Suprapubic skin (tissue), 4 donors: Measurements from ENCODE around the gene PPEF2. TPM values are rescaled to one million over a fixed set of nuclear protein-coding genes. Genes with fewer than 3 reads are reported as not detected.
"Not testable (repeated sequence)": the region's sequence is repeated elsewhere in the genome, so short reads cannot be mapped to it uniquely, and the experiment has no call there.

Experiments
- DNase-seq, 2 donors: peaks; one replicate each; pipeline ENCODE4 v3.0.0-alpha.2; 2019; ENCODE audit warnings: low spot score in 2 of 2
- H3K27ac ChIP-seq: fragments of 200-600 bp; sonication (generic); one replicate; pipeline ENCODE4 v1.5.1; 2019
- H3K27me3 ChIP-seq: fragments of 200-600 bp; sonication (generic); one replicate; pipeline ENCODE4 v1.5.1; 2019
- H3K36me3 ChIP-seq: fragments of 200-600 bp; sonication (generic); one replicate; pipeline ENCODE4 v1.5.1; 2019
- H3K4me1 ChIP-seq: fragments of 200-600 bp; sonication (generic); one replicate; pipeline ENCODE4 v1.5.1; 2019
- H3K4me3 ChIP-seq: fragments of 200-600 bp; sonication (generic); one replicate; pipeline ENCODE4 v1.5.1; 2019; ENCODE audit warnings: mild to moderate bottlenecking
- H3K9me3 ChIP-seq: fragments of 200-600 bp; sonication (generic); one replicate; pipeline ENCODE4 v1.5.1; 2019
- EP300 ChIP-seq: sonication (generic); formaldehyde crosslinking; IDR thresholded peaks from one replicate; pipeline ENCODE4 v1.6.1; 2017; ENCODE audit warnings: antibody characterized with exemption
- POLR2A ChIP-seq, 2 donors: fragments of 450-650 bp; IDR thresholded peaks; one replicate each; pipeline ENCODE4 v1.6.1; 2017; ENCODE audit warnings: antibody characterized with exemption in 2 of 2, mild to moderate bottlenecking in 2 of 2, moderate library complexity in 2 of 2
- POLR2AphosphoS5 ChIP-seq, 3 donors: sonication (generic); formaldehyde crosslinking; IDR thresholded peaks; one replicate each; pipeline ENCODE4 v1.6.1; 2017; ENCODE audit warnings: antibody characterized with exemption in 3 of 3
- WGBS: methylation state at CpG from one replicate; pipeline ENCODE4 v1.1.5; 2018; 5-methylcytosine and 5-hydroxymethylcytosine counted together
- total RNA-seq, 4 donors: library from RNA; depleted of rRNA; stranded (reverse); fragments of >200 nt; gene quantifications; one replicate each; pipeline ENCODE4 v1.1.0, GENCODE V29; 2016
- TF ChIP-seq, protein P1 (sequence below), 2 donors: fragments of 200-600 bp in 1 of 2; fragments of 450-650 bp in 1 of 2; sonication (generic) in 1 of 2; IDR thresholded peaks; one replicate each; pipeline ENCODE4 v1.5.1; 2016 to 2019; ENCODE audit warnings: antibody characterized with exemption in 2 of 2, mild to moderate bottlenecking in 1 of 2, moderate library complexity in 1 of 2

The PPEF2 gene
- total RNA-seq, 4 donors from 2014 or later, result not detected

DNA sequence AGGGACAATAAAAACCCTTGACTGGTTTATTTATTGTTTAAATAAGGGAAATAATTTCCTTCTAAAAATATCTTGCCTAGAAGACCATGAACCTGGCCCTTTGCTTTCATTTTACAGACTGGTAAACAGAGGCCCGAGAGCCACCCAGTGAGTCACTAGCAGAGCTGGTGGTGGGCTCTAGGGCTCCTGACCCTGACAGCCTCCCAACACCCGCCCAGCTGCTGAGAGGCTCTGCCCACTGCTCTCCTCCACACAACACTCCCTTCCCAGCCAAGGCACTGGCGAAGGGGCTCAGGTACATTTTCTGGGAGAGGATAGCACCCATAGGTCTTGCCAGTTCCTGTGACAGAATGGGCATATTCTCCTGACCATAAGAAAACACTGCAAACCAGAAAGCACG, 18.1 kb upstream of the PPEF2 start:
- Histone ChIP-seq H3K9me3 (no peaks in the 10 kb centered on the region), H3K27ac (no peak overlapping the region), H3K4me3 (no peak overlapping the region), H3K4me1 (no peaks in the 10 kb centered on the region), H3K27me3 (no peaks in the 10 kb centered on the region), H3K36me3 (peaks cover 58% of the 10 kb centered on the region)
- WGBS, result 89% methylated on average over 4 of the region's 4 CpGs
- no peak for DNase-seq
- no peak for TF ChIP-seq POLR2AphosphoS5 (IDR thresholded peaks at IDR 0.05)
- TF ChIP-seq, protein P1, sequence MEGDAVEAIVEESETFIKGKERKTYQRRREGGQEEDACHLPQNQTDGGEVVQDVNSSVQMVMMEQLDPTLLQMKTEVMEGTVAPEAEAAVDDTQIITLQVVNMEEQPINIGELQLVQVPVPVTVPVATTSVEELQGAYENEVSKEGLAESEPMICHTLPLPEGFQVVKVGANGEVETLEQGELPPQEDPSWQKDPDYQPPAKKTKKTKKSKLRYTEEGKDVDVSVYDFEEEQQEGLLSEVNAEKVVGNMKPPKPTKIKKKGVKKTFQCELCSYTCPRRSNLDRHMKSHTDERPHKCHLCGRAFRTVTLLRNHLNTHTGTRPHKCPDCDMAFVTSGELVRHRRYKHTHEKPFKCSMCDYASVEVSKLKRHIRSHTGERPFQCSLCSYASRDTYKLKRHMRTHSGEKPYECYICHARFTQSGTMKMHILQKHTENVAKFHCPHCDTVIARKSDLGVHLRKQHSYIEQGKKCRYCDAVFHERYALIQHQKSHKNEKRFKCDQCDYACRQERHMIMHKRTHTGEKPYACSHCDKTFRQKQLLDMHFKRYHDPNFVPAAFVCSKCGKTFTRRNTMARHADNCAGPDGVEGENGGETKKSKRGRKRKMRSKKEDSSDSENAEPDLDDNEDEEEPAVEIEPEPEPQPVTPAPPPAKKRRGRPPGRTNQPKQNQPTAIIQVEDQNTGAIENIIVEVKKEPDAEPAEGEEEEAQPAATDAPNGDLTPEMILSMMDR (IDR thresholded peaks at IDR 0.05), result no peak
- no peak for TF ChIP-seq POLR2A (IDR thresholded peaks at IDR 0.05)
- no peak for TF ChIP-seq EP300

GRCh38 chr4:75919920-75920319, 17.7 kb upstream of the PPEF2 start:
- Histone ChIP-seq H3K4me3 (no peak overlapping the region), H3K36me3 (peaks cover 57% of the 10 kb centered on the region), H3K9me3 (no peaks in the 10 kb centered on the region), H3K27ac (no peak overlapping the region), H3K27me3 (no peaks in the 10 kb centered on the region), H3K4me1 (no peaks in the 10 kb centered on the region)
- TF ChIP-seq EP300 (no peak), POLR2AphosphoS5 (IDR thresholded peaks at IDR 0.05) (no peak), POLR2A (IDR thresholded peaks at IDR 0.05) (no peak)
- TF ChIP-seq, protein P1 (IDR thresholded peaks at IDR 0.05), result no peak
- no peak for DNase-seq
- 64% methylated on average over 3 of the region's 3 CpGs for WGBS

- H3K4me1 ChIP-seq, result no peaks in the 10 kb centered on the region
- WGBS, result 18% methylated on average over 1 of the region's 1 CpG
- H3K27me3 ChIP-seq, result no peaks in the 10 kb centered on the region
- no peak overlapping the region for H3K4me3 ChIP-seq
- peaks cover 35% of the 10 kb centered on the region for H3K36me3 ChIP-seq
- TF ChIP-seq EP300 (no peak), POLR2AphosphoS5 (IDR thresholded peaks at IDR 0.05) (no peak), POLR2A (IDR thresholded peaks at IDR 0.05) (no peak)
- TF ChIP-seq, protein P1 (IDR thresholded peaks at IDR 0.05), result peak; percentile 12 to 63
- H3K9me3 ChIP-seq, result no peaks in the 10 kb centered on the region
- H3K27ac ChIP-seq, result no peak overlapping the region
- no peak for DNase-seq
These were observed 13.9 kb upstream of the PPEF2 start for GRCh38 chr4:75916091-75916661.

DNA sequence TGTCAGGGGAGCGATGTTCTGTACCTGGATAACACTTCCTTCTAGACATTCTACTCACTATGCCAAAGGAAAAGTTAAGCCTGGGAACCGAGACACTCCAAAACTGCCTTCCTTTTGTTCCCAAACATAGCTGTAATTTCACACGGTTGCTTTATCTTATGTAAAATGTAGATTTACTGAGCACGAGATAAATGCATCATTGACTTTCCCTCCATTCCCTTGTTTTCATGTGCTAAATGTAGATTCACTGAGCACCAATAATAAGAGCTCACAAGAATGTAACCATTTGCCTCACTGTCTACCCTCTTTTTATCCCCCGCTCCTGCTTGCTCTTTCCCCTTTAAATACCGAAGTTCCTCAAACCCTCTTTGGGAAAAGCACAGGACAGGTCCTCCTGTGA, 10.7 kb upstream of the PPEF2 start:
- TF ChIP-seq, protein P1 (IDR thresholded peaks at IDR 0.05), result no peak
- TF ChIP-seq POLR2AphosphoS5 (IDR thresholded peaks at IDR 0.05) (no peak), EP300 (no peak)
- 68% methylated on average over 6 of the region's 6 CpGs for WGBS
- Histone ChIP-seq H3K9me3 (no peaks in the 10 kb centered on the region), H3K4me3 (no peak overlapping the region), H3K4me1 (no peaks in the 10 kb centered on the region), H3K36me3 (peaks cover 8% of the 10 kb centered on the region), H3K27ac (no peak overlapping the region), H3K27me3 (no peaks in the 10 kb centered on the region)
- no peak for DNase-seq

DNA sequence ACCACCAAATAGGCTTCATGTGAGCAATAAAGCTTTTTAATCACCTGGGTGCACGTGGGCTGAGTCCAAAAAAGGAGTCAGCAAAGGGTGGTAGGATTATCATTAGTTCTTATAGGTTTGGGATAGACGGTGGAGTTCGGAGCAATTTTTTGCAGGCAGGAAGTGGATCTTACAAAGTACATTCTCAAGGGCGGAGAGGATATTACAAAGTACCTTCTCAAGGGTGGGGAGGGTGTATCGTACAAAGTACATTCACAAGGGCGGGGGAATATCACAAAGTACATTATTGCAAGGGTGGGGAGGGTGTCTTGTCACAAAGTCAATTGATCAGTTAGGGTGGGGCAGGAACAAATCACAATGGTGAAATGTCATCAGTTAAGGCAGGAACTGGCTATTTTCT, 8.6 kb upstream of the PPEF2 start:
- WGBS, result 90% methylated on average over 6 of the region's 6 CpGs
- not testable (repeated sequence) for H3K4me3 ChIP-seq, DNase-seq, H3K27ac ChIP-seq, H3K9me3 ChIP-seq, H3K4me1 ChIP-seq, H3K27me3 ChIP-seq, H3K36me3 ChIP-seq

DNA sequence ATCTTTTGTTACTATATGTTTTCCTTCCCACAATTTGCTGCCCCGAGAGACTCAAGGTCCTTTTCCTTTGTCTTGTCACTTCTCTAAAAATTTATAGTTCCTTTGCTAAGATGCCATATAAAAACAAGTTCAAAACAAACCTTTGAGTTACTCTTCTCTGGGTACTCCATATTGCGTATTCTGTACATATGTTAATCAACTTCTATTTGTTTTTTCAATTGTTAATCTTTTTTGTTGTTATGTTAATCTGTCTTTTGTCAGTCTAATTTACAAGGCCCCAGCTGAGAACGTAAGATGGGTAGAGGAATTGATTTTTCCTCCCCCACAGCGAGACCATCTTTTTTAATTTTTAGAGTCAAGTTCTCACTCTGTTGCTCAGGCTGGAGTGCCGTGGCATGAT, 7.2 kb upstream of the PPEF2 start:
- H3K4me3 ChIP-seq, result no peak overlapping the region
- H3K36me3 ChIP-seq, result no peaks in the 10 kb centered on the region
- no peak for DNase-seq
- H3K27me3 ChIP-seq, result no peaks in the 10 kb centered on the region
- no peaks in the 10 kb centered on the region for H3K4me1 ChIP-seq
- 88% methylated on average over 5 of the region's 5 CpGs for WGBS
- H3K9me3 ChIP-seq, result no peaks in the 10 kb centered on the region
- no peak overlapping the region for H3K27ac ChIP-seq
- TF ChIP-seq POLR2A (IDR thresholded peaks at IDR 0.05) (no peak), POLR2AphosphoS5 (IDR thresholded peaks at IDR 0.05) (no peak), EP300 (no peak)
- TF ChIP-seq, protein P1 (IDR thresholded peaks at IDR 0.05), result no peak
